ENCODE results near the gene HOXA4. TPM values are rescaled to one million over a fixed set of nuclear protein-coding genes. Genes with fewer than 3 reads are reported as not detected.

The HOXA4 gene
- total and polyA plus RNA-seq, 3 experiments from 2014 or later = 0.11 to 0.20 TPM; not detected in 1

GRCh38 chr7:27103489-27104226, 26.9 kb downstream of the HOXA4 start:
- Mint-ChIP-seq H3K36me3 (peaks cover 9 to 23% (median 15%) of the 10 kb centered on the region in 3 donors), H3K4me1 (peaks cover 20 to 27% (median 23%) of the 10 kb centered on the region in 3 donors), H3K9me3 (no peaks in the 10 kb centered on the region), H3K27me3 (peaks cover 38 to 74% of the 10 kb centered on the region in 2 donors), H3K4me3 (peak overlapping the region in 2 of 7 donors; percentile 20 to 27), H3K27ac (peak overlapping the region in 1 of 8 donors; percentile 49)
- H3K9me3 ChIP-seq (ENCODE audit: low read length) = no peaks in the 10 kb centered on the region
- H3K36me3 ChIP-seq (ENCODE audit: insufficient read depth, low read length) = no peaks in the 10 kb centered on the region
- H3K27me3 ChIP-seq (ENCODE audit: insufficient read depth, low read length, poor library complexity, severe bottlenecking) = peaks cover 38% of the 10 kb centered on the region
- H3K4me1 ChIP-seq (ENCODE audit: insufficient read depth, low read length) = peaks cover 10% of the 10 kb centered on the region
- no peak overlapping the region for H3K4me3 ChIP-seq (ENCODE audit: low read length)
- CTCF ChIA-PET = no interaction called here
- H3K27ac ChIP-seq (ENCODE audit: low read depth, low read length) = no peak overlapping the region
- no peak for DNase-seq
- POLR2A ChIA-PET = no interaction called here

DNA sequence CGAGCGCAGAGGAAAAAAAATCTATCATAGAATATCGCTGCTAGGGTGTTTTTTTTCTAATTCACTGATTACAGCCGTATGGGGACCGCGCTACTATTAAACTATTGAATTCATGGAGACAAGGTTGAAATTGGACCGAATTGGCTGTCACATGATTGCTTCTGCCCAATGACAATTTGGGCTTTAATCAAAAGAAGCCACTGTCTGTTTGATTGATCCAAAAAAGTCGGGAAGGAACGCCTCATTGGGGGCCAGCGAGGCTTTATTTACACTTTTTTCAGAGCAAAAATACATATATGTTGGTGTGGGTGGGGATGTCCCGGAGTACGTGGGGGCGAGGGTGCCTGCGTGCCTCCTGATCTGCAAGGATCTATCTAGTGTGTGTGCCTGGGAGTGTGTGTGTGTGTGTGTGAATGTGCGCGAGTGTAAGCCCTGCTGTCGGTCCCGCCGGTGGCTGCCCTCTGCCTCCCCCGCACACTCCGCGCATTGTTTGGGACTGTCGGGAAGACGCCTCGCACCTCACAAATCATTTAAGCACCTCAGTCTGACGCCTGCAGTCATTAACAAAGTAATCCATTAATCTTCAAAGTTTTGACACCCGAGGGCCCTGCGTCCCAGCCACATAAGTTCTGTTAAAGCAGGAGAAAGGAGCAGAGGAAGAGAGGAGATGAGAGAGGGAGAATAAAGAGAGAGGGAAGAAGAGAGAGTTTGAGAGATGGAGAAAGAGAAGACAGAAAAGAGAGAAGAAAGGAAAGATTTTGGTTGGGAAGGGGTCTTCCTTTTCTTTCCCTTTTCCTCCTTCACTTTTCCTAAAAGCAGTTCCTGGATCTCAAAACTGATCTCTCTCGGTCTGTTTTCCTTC, 27.7 kb downstream of the HOXA4 start, which contains the start of gene HOXA2:
TSS of gene HOXA2 (minus strand) at position 103 of the 862 bp plus-strand sequence. CDS start 183 bp downstream, outside the sequence.
- POLR2A ChIA-PET = no interaction called here

GRCh38 chr7:27101957-27102580, 28.5 kb downstream of the HOXA4 start:
- DNase-seq = no peak
- H3K4me1 ChIP-seq (ENCODE audit: insufficient read depth, low read length) = peaks cover 20% of the 10 kb centered on the region
- peaks cover 32 to 41% (median 33%) of the 10 kb centered on the region in 3 donors for H3K4me1 Mint-ChIP-seq
- H3K27ac Mint-ChIP-seq = no peak overlapping the region
- no peaks in the 10 kb centered on the region for H3K9me3 Mint-ChIP-seq
- no peak overlapping the region for H3K27ac ChIP-seq (ENCODE audit: low read depth, low read length)
- peaks cover 41 to 74% of the 10 kb centered on the region in 2 donors for H3K27me3 Mint-ChIP-seq
- POLR2A ChIA-PET = no interaction called here
- peak overlapping the region in 6 of 7 donors; percentile 3 to 55 (median 42) for H3K4me3 Mint-ChIP-seq
- CTCF ChIA-PET = no interaction called here
- H3K27me3 ChIP-seq (ENCODE audit: insufficient read depth, low read length, poor library complexity, severe bottlenecking) = peaks cover 38% of the 10 kb centered on the region
- no peaks in the 10 kb centered on the region for H3K36me3 ChIP-seq (ENCODE audit: insufficient read depth, low read length)
- H3K4me3 ChIP-seq (ENCODE audit: low read length) = no peak overlapping the region
- H3K36me3 Mint-ChIP-seq = peaks cover 9 to 23% (median 15%) of the 10 kb centered on the region in 3 donors
- no peaks in the 10 kb centered on the region for H3K9me3 ChIP-seq (ENCODE audit: low read length)

More for the DNA sequence above, 27.7 kb downstream of the HOXA4 start, which contains the start of gene HOXA2:
- no peak within 1 kb of the TSS for H3K27ac ChIP-seq (ENCODE audit: low read depth, low read length)
- H3K36me3 ChIP-seq (ENCODE audit: insufficient read depth, low read length) = no peaks in the 10 kb centered on the region
- peaks cover 12% of the 10 kb centered on the region for H3K4me1 ChIP-seq (ENCODE audit: insufficient read depth, low read length)
- no peaks in the 10 kb centered on the region for H3K9me3 Mint-ChIP-seq
- no peaks in the 10 kb centered on the region for H3K9me3 ChIP-seq (ENCODE audit: low read length)
- DNase-seq = no peak
- peak within 1 kb of the TSS in 2 of 8 donors; percentile 40 to 67 for H3K27ac Mint-ChIP-seq
- peaks cover 24 to 33% (median 25%) of the 10 kb centered on the region in 3 donors for H3K4me1 Mint-ChIP-seq
- peaks cover 9 to 23% (median 15%) of the 10 kb centered on the region in 3 donors for H3K36me3 Mint-ChIP-seq
- CTCF ChIA-PET = no interaction called here
- H3K27me3 ChIP-seq (ENCODE audit: insufficient read depth, low read length, poor library complexity, severe bottlenecking) = peaks cover 38% of the 10 kb centered on the region
- peak within 1 kb of the TSS; percentile 32 to 84 (median 52) for H3K4me3 Mint-ChIP-seq
- H3K4me3 ChIP-seq (ENCODE audit: low read length) = no peak within 1 kb of the TSS
- H3K27me3 Mint-ChIP-seq = peaks cover 38 to 77% of the 10 kb centered on the region in 2 donors

DNA sequence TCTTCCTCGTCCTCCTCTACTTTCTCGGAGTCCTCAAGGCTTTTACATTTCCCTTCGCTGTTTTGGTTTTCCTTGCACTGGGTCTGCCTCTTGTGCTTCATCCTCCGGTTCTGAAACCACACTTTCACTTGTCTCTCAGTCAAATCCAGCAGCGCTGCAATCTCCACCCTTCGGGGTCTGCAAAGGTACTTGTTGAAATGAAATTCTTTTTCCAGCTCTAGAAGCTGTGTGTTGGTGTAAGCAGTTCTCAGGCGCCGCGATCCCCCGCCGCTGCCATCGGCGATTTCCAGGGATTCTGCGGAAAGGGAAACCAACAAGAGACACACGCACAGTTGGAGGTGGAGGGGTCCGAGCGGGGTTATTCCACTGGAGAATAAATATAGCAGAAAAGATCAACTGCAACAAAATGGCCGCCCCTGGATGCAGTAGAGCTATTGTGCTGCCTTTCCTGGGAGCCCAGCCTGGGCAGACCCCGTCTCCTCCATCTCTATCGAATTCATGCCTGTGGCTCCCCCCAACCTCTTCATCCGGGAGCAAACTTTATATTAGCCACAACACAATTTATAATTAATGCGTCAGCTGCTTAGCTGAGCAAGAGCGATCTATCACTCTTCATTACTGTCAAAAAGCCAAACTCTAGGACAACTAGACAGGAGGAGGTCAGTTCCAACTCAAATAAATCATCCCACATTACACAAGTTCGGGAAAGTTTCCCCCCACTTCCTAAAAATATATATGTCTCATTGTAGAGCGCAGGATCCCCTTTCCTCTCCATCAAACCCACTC, 29.2 kb downstream of the HOXA4 start:
- peaks cover 43 to 74% of the 10 kb centered on the region in 2 donors for H3K27me3 Mint-ChIP-seq
- peak overlapping the region in 5 of 7 donors; percentile 2 to 55 (median 23) for H3K4me3 Mint-ChIP-seq
- ChIA-PET CTCF (no interaction called here), POLR2A (no interaction called here)
- Histone ChIP-seq H3K27ac (ENCODE audit: low read depth, low read length) (no peak overlapping the region), H3K27me3 (ENCODE audit: insufficient read depth, low read length, poor library complexity, severe bottlenecking) (peaks cover 38% of the 10 kb centered on the region), H3K9me3 (ENCODE audit: low read length) (no peaks in the 10 kb centered on the region), H3K4me3 (ENCODE audit: low read length) (no peak overlapping the region), H3K36me3 (ENCODE audit: insufficient read depth, low read length) (no peaks in the 10 kb centered on the region), H3K4me1 (ENCODE audit: insufficient read depth, low read length) (peaks cover 21% of the 10 kb centered on the region)
- DNase-seq = no peak
- H3K9me3 Mint-ChIP-seq = no peaks in the 10 kb centered on the region
- H3K27ac Mint-ChIP-seq = no peak overlapping the region
- H3K4me1 Mint-ChIP-seq = peaks cover 34 to 43% (median 35%) of the 10 kb centered on the region in 3 donors
- H3K36me3 Mint-ChIP-seq = peaks cover 9 to 23% (median 15%) of the 10 kb centered on the region in 3 donors

DNA sequence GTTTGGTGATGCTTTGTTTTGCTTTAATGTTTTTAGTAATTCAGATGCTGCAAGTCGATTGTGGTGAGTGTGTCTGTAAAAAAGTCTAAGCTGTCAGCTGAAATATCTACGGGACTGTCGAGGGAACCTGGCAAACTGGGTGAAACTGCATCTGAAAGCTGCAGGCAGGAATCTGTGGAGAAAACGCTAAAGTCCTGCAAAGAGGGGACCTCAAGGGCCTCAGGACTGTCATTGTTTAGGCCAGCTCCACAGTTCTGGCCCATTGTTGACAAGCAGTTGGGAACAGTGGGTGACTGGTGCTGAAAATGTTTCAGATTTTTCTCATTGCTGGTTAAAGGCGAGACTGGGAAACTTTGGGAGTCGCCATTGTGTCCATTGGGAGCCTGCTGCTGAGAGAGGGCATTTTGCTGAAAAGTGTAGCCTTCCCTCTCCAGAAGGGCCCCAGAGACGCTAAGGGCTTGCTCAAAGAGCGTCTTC, 29.8 kb downstream of the HOXA4 start:
- peaks cover 45 to 70% of the 10 kb centered on the region in 2 donors for H3K27me3 Mint-ChIP-seq
- H3K4me1 Mint-ChIP-seq = peaks cover 34 to 46% (median 35%) of the 10 kb centered on the region in 3 donors
- no peak overlapping the region for H3K27ac ChIP-seq (ENCODE audit: low read depth, low read length)
- peak overlapping the region in 1 of 7 donors; percentile 20 for H3K4me3 Mint-ChIP-seq
- H3K9me3 ChIP-seq (ENCODE audit: low read length) = no peaks in the 10 kb centered on the region
- H3K27ac Mint-ChIP-seq = no peak overlapping the region
- H3K36me3 ChIP-seq (ENCODE audit: insufficient read depth, low read length) = no peaks in the 10 kb centered on the region
- DNase-seq = no peak
- no peak overlapping the region for H3K4me3 ChIP-seq (ENCODE audit: low read length)
- ChIA-PET POLR2A (no interaction called here), CTCF (no interaction called here)
- no peaks in the 10 kb centered on the region for H3K9me3 Mint-ChIP-seq
- peaks cover 21% of the 10 kb centered on the region for H3K4me1 ChIP-seq (ENCODE audit: insufficient read depth, low read length)
- peaks cover 38% of the 10 kb centered on the region for H3K27me3 ChIP-seq (ENCODE audit: insufficient read depth, low read length, poor library complexity, severe bottlenecking)
- peaks cover 9 to 25% (median 15%) of the 10 kb centered on the region in 3 donors for H3K36me3 Mint-ChIP-seq

GRCh38 chr7:27099453-27100370, 30.8 kb downstream of the HOXA4 start:
- no peak for DNase-seq
- Mint-ChIP-seq H3K27me3 (peaks cover 54 to 68% of the 10 kb centered on the region in 2 donors), H3K9me3 (no peaks in the 10 kb centered on the region), H3K4me3 (peak overlapping the region in 2 of 7 donors; percentile 13 to 36), H3K36me3 (peaks cover 9 to 26% (median 15%) of the 10 kb centered on the region in 3 donors), H3K4me1 (peaks cover 42 to 56% (median 45%) of the 10 kb centered on the region in 3 donors), H3K27ac (no peak overlapping the region)
- Histone ChIP-seq H3K27ac (ENCODE audit: low read depth, low read length) (no peak overlapping the region), H3K27me3 (ENCODE audit: insufficient read depth, low read length, poor library complexity, severe bottlenecking) (peaks cover 32% of the 10 kb centered on the region), H3K36me3 (ENCODE audit: insufficient read depth, low read length) (no peaks in the 10 kb centered on the region), H3K9me3 (ENCODE audit: low read length) (no peaks in the 10 kb centered on the region), H3K4me3 (ENCODE audit: low read length) (no peak overlapping the region), H3K4me1 (ENCODE audit: insufficient read depth, low read length) (peaks cover 28% of the 10 kb centered on the region)
- POLR2A ChIA-PET = no interaction called here
- CTCF ChIA-PET = no interaction called here
